GM23248 (cell line): ENCODE results near the gene TERB2.
"Not testable (repeated sequence)": the region's sequence is repeated elsewhere in the genome, so short reads cannot be mapped to it uniquely, and the experiment has no call there.

Experiments
- EZH2 ChIP-seq: fragments of 200-600 bp; sonication (generic); IDR thresholded peaks from 2 replicates; pipeline ENCODE4 v1.6.1; 2018; ENCODE audit warnings: antibody characterized with exemption, mild to moderate bottlenecking; ENCODE audit not compliant: insufficient read depth, poor library complexity, severe bottlenecking
- EZH2phosphoT487 ChIP-seq: fragments of 200-600 bp; sonication (generic); IDR thresholded peaks from 2 replicates; pipeline ENCODE4 v1.6.1; 2018; ENCODE audit warnings: antibody characterized with exemption, moderate library complexity, mild to moderate bottlenecking, low read depth; ENCODE audit not compliant: insufficient read depth

DNA sequence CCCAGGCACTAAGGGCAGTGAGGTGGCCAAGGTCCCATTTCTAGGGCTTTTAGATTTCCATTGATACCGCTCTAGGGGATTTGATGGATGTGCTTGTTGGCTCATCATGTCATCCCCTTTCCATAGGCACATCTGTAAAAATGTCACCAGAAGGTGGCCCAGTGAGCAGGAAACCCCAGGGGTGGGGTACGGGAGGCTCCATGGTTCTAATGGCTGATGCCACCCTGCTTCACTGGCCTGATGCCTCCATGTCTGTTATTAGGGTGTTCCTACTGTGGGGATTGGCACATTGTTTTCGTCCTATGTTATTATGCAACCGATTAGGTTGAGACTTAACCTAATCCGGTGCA lies 32.4 kb downstream of the TERB2 start:
- not testable (repeated sequence) for TF ChIP-seq EZH2, EZH2phosphoT487
